IPS-NIHi7 (cell line): ENCODE results near the gene RENBP.

Source experiments
- DNase-seq: peaks from one replicate; pipeline ENCODE4 v3.0.0; 2012; ENCODE audit warnings: mixed read lengths; ENCODE audit errors: extremely low spot score

RENBP gene

GRCh38 chrX:153934148-153934761 is 10.2 kb downstream of the RENBP start:
- DNase-seq = no peak

GRCh38 chrX:153933748-153934147 is 10.7 kb downstream of the RENBP start:
- DNase-seq = no peak

GRCh38 chrX:153932220-153932915 is 12.1 kb downstream of the RENBP start:
- no peak for DNase-seq

GRCh38 chrX:153931748-153932147 is 12.7 kb downstream of the RENBP start:
- DNase-seq = no peak

GRCh38 chrX:153931151-153931550 is 13.3 kb downstream of the RENBP start:
- DNase-seq = no peak

GRCh38 chrX:153930011-153930910 is 14.2 kb downstream of the RENBP start:
- DNase-seq = no peak

GRCh38 chrX:153929576-153929975 is 14.9 kb downstream of the RENBP start:
- no peak for DNase-seq

GRCh38 chrX:153928846-153929245 is 15.6 kb downstream of the RENBP start:
- no peak for DNase-seq

- peak; percentile 87 for DNase-seq
Observed at GRCh38 chrX:153927922-153928760, 16.3 kb downstream of the RENBP start.

GRCh38 chrX:153927672-153927921 is 16.8 kb downstream of the RENBP start:
- no peak for DNase-seq

- DNase-seq = no peak
Observed at GRCh38 chrX:153926858-153927671, 17.4 kb downstream of the RENBP start.

GRCh38 chrX:153926552-153926857 is 17.9 kb downstream of the RENBP start:
- no peak for DNase-seq

GRCh38 chrX:153925739-153926551 is 18.5 kb downstream of the RENBP start, which contains the start of gene ARHGAP4:
ARHGAP4 (minus strand) TSS chrX:153926264; CDS start chrX:153926202, 62 bp downstream.
- DNase-seq = no peak

- no peak for DNase-seq
Observed at GRCh38 chrX:153925387-153925738, 19.1 kb downstream of the RENBP start.

GRCh38 chrX:153924149-153924861 is 20.1 kb downstream of the RENBP start:
- no peak for DNase-seq

GRCh38 chrX:153922932-153923857 is 21.2 kb downstream of the RENBP start:
- no peak for DNase-seq

GRCh38 chrX:153921511-153922446 is 22.7 kb downstream of the RENBP start:
- no peak for DNase-seq
